HG03354 (cell line): ENCODE data around the gene TNFSF18.
"Not testable (repeated sequence)": the region's sequence is repeated elsewhere in the genome, so short reads cannot be mapped to it uniquely, and the experiment has no call there.

Experiments used
- ATAC-seq: cut with Tn5 transposase; IDR thresholded peaks from one replicate; pipeline ENCODE4 v1.9.1; 2021; ENCODE audit warnings: mild to moderate bottlenecking; ENCODE audit not compliant: unreplicated experiment, poor library complexity, severe bottlenecking

Gene TNFSF18

GRCh38 chr1:173050865-173051264 is at the start of gene TNFSF18:
TSS of gene TNFSF18 (minus strand) at chr1:173050941. CDS start at chr1:173050896, 45 bp downstream.
- ATAC-seq, result no peak

- ATAC-seq, result no peak
Observed at GRCh38 chr1:173099166-173099565, 48.4 kb upstream of the TNFSF18 start.

- no peak for ATAC-seq
Observed at GRCh38 chr1:173098117-173098516, 47.4 kb upstream of the TNFSF18 start.

GRCh38 chr1:173097001-173097400 is 46.3 kb upstream of the TNFSF18 start:
- ATAC-seq, result no peak

- ATAC-seq, result no peak
Observed at GRCh38 chr1:173095632-173096031, 44.9 kb upstream of the TNFSF18 start.

GRCh38 chr1:173094541-173094940 is 43.8 kb upstream of the TNFSF18 start:
- ATAC-seq, result no peak

- no peak for ATAC-seq
Observed at GRCh38 chr1:173093691-173094445, 43.1 kb upstream of the TNFSF18 start.

- no peak for ATAC-seq
Observed at GRCh38 chr1:173084292-173084691, 33.6 kb upstream of the TNFSF18 start.

GRCh38 chr1:173082913-173083312 is 32.2 kb upstream of the TNFSF18 start:
- ATAC-seq, result no peak

- not testable (repeated sequence) for ATAC-seq
Observed at GRCh38 chr1:173074217-173074616, 23.5 kb upstream of the TNFSF18 start.

GRCh38 chr1:173064011-173064410 is 13.3 kb upstream of the TNFSF18 start:
- ATAC-seq, result no peak

GRCh38 chr1:173063171-173063570 is 12.4 kb upstream of the TNFSF18 start:
- ATAC-seq, result no peak

GRCh38 chr1:173062150-173062938 is 11.6 kb upstream of the TNFSF18 start:
- ATAC-seq, result no peak

- no peak for ATAC-seq
Observed at GRCh38 chr1:173058556-173058955, 7.8 kb upstream of the TNFSF18 start.

- no peak for ATAC-seq
Observed at GRCh38 chr1:173057984-173058383, 7.2 kb upstream of the TNFSF18 start.

- no peak for ATAC-seq
Observed at GRCh38 chr1:173056365-173056764, 5.6 kb upstream of the TNFSF18 start.

- ATAC-seq, result no peak
Observed at GRCh38 chr1:173052681-173053196, 2.0 kb upstream of the TNFSF18 start.

- no peak for ATAC-seq
Observed at GRCh38 chr1:173049322-173049633, 1.5 kb downstream of the TNFSF18 start.

GRCh38 chr1:173048621-173049321 is 2.0 kb downstream of the TNFSF18 start:
- no peak for ATAC-seq

GRCh38 chr1:173044656-173045055 is 6.1 kb downstream of the TNFSF18 start:
- ATAC-seq, result no peak
